HG03196 (cell line): ENCODE data around the gene ZSCAN2.
A peak's percentile ranks its signal among the peaks of the same experiment; 100 is the strongest.

Experiments used
- ATAC-seq: cut with Tn5 transposase; IDR thresholded peaks from one replicate; pipeline ENCODE4 v1.9.1; 2021; ENCODE audit not compliant: unreplicated experiment

The ZSCAN2 gene

DNA sequence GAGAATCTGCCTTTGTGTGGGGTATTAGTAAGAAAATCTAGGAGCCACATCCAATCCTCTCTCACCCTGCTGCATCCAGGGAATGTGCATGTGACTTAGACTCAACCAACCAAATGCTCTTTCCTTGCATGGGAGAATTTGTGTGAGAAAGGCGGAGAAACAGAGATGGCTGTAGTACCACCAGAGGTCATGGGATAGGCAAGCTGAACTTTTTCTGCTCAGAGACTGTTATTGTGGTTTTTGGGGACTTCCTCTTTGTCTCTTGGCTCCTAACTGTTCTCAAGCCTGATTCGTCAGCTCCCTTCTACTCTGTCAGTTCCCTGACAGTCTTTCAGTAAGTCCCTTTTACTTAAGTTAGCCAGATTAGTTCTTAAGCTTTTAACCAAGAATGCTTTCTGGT is 2.6 kb upstream of the ZSCAN2 start:
- peak; percentile 35 for ATAC-seq

DNA sequence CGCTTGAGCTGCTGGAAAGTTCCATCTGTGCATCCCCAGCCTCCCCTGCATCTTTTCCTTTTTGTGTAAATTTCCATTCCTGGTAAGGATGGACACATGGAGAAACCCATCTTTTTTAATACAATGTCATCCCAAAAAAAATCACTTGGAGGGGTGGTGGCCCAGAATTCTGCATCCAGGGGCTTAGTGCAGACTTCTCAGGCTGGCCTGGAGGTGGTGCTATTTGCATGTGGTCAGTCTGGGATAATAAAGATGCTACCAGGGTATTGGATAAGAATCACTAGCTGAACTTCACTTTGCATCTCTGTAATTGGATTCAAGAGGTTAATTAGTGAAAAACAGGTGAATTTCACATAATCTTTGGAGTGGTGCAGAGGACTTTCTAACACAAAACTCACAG is 1.8 kb upstream of the ZSCAN2 start:
- no peak for ATAC-seq

DNA sequence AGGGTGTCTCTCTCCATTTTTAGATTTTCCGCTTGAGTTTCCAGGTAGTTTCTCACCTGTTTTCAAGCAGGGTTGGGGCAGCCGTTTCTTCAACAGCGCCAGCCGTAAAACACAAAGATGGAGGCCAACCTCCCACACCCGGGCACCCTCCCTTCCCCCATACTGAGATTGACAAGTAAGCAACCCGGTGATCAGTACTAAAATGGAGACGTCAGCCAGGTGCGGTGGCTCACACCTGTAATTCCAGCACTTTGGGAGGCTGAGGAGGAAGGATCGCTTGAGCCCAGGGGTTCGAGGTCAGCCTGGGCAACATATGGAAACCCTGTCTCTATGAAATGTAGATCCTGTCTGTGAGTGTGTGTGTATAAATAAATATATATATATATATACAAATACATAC is 903 bp upstream of the ZSCAN2 start:
- ATAC-seq, result no peak

DNA sequence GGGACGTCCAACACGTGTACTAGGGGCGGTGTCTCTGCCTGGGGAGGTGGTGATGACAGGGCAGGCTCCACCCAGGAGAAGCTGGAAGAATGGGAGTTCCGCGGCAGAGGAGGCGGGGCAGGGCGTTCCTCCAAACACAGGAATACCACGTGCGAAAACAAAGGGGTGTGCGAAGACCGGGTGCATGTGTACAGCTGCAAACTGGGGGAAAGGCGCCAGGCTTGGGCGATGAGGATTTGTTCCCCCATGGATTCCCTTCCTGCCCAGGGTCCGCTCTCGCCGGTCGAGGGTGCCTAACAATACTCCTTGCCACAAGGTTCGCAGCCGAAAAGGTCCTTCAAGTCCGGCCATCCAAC is 500 bp upstream of the ZSCAN2 start:
- ATAC-seq, result peak; percentile 2

DNA sequence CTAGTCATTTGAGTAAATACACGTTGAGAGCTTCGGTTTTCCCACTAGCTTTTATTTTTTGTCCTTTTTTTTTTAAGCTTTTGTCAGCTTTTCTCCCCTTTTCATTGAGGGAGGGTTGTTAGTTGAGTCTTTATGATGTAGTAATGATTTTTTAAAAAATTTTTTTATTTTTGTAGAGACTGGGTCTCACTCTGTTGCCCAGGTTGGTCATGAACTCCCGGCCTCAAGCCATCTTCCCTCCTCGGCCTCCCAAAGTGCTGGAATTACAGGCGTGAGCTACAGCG is 688 bp downstream of the ZSCAN2 start:
- no peak for ATAC-seq

DNA sequence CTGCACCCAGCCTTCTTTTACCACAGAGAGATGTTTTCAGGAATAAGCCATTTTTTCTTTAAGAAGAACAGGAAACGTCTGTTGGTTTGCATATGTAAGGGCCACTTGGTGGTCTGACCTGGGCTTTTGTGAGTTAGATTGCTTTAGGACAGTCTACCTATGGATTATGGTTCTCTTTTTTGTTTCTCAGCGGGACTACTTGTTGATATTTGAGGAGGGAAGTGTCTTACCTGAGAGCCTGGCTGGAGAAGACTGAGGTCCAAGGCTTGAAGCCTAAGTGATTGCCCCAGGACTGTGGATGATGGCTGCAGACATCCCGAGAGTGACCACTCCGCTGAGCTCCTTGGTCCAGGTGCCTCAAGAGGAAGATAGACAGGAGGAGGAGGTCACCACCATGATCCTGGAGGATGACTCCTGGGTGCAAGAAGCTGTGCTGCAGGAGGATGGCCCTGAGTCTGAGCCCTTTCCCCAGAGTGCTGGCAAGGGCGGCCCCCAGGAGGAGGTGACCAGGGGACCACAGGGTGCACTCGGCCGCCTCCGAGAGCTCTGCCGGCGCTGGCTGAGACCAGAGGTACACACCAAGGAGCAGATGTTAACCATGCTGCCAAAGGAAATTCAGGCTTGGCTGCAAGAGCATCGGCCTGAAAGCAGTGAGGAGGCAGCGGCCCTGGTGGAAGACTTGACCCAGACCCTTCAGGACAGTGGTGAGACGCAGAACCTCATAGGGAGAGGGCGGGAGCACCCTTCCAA is 3.0 kb downstream of the ZSCAN2 start:
- no peak for ATAC-seq

DNA sequence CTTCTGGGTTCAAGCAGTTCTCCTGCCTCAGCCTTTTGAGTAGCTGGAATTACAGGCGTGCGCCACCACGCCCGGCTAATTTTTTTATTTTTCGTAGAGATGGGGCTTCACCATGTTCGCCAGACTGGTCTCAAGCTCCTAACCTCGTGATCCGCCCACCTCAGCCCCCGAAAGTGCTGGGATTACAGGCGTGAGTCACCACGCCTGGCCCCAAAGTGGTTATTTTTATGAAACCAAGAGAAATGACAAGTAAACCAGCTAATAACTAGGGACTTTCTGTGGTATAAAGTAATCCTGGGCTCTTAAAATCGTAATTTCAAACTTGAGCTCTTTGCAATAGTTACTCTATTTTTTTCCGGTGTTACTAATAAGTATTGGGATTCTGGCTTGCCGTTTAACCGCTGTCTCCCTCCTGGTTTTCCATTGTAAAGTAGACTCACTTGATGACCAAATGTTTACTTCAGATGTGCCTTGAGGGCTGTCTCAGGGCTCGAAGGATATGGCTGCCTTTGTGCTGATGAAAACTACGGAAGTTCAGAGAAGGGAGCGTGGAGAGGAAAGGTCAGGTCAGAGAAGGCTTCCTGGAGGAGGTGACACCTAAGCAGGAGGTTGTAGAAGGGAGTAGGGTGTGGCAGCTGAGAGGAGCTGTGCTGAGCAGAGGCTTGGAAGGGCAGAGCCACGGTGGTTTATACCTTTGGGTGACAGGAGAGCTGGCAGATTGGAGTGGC is 4.2 kb downstream of the ZSCAN2 start:
- no peak for ATAC-seq

DNA sequence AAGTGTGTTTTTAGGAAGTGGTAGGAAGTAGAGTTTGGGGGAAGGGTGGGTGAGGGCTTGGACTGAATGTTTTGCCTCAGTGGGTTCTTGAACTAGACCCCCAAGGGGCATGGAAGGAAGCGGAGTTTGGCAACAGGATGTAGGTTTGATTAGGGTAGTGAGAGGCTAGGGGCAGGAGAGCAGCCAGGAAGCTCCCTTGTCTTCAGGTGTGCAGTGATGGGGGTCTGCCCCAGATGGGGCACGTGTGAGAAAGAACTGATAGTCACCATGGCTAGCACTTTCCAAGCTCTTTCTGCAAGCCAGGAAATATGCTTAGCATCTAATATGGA is 4.7 kb downstream of the ZSCAN2 start:
- no peak for ATAC-seq

DNA sequence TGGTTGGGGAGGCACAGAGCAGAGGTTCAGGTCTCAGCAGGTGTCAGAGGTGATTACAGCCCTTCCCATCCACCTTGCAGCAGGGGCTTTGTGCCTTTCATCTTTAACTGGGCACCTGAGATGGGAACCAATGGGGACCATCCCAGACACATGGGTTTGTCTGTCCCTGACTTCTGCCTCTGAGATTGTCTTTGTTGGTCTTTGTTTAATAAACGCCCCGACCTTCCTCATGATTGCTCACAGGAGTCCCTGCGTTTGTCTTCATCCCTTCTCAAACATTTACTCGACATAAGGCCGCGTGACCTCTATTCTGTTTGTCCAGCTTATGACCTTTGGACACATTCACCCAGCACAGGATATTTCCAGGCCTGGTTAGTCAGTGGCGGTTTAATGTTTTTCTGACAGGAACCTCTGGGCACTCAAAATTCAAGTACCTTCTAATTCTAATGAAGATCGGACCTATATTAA is 5.9 kb downstream of the ZSCAN2 start:
- ATAC-seq, result no peak

DNA sequence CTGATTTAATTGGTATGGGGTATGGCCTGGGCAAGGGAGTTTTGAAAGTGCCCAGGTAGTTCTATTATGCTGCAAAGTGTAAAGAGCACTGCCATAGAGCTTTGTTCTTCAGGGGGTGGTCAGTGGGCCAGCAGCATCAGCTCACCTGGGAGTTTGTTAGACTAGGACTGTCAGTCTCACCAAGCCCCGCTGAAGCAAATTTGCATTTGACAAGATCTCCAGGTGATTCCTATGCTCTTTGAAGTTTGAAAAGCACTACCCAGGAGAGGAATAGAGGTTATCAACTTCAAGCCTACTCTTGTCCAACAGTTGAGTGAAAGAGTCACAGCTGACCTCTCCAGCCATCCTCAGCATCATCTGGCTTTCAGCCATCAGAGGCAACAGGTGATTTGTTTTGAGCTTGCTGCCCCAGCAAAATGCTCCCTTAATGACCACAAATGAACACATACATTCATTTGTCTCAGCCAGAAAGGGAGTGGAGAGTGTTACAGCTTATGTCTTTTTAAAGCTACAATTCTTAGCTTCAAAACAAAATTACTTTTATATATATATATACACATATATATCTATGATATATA is 8.0 kb downstream of the ZSCAN2 start:
- ATAC-seq, result no peak

DNA sequence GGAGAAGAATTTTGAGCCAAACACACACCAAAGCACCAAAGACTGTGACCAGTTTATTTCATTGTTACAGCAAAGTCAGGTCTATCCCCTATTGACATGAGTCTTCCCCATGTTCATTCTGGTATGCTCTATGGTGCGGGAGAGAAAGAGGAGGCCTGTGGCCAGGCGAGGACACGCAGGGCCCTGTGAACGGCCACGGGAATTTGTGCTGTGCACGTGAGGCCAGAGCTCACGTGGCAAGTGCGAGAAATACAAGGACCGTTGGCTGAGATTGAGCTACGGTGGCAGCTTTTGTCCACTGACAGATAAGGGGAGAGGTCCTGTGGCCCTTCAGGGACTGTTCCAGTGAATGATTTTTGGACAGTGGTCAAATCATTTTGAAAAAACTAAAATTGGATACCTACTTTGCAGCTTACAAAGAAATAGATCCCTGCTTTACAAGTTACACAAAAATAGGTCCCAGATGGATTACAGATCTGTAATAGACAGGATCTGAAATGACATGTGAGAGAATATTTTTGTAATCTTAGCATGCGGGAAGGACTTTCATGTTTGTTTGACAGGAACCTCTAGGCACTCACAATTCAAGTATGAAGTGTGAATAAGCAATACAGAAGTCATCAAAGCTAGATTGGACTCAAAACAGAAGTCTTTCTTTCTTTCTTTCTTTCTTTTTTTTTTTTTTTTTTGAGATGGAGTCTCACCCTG is 9.2 kb downstream of the ZSCAN2 start:
- ATAC-seq, result no peak

DNA sequence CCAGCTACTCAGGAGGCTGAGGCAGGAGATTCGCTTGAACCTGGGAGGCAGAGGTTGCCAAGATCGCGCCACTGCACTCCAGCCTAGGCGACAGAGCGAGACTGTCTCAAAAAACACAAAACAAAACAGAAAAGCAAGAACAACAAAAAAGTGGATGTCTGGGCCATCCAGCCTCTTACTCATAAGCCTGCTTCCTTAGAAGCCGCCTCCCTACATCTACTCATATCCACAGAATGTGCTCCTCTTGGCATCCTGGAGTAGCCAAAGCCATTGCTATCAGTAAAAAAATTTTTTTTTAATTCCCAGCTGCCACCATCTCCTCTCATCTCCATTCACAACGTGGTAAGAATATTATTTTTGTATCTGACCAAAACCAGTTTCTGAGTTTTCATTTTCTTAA is 10.8 kb downstream of the ZSCAN2 start:
- ATAC-seq, result no peak

DNA sequence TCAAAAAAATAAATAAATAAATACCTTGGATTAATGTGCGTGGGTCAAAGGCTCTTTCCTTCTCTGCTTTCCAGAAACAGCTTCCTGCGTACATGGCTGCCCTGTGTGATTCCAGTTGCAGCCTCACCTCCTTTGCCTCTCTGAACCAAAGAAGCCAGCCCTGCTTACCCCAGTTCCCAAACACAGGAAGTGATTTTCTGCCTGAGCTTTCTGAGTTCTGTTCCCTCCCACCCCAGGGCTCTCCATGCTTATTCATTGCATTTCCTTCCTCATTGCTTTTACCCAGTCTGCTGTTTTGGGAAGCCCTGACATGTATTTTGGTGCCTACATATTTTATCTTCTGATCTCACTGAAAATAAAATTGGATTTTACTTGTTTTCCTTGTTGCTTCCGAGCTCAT is 15.4 kb downstream of the ZSCAN2 start:
- ATAC-seq, result no peak

DNA sequence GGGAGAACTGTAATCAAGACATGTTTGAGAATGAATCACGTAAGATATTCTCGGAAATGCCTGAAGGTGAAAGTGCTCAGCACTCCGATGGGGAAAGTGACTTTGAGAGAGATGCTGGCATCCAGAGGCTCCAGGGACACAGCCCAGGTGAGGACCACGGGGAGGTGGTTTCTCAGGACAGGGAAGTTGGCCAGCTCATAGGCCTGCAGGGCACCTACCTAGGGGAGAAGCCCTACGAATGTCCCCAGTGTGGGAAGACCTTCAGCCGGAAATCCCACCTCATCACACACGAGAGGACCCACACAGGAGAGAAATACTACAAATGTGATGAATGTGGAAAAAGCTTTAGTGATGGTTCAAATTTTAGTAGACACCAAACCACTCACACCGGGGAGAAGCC is 19.8 kb downstream of the ZSCAN2 start:
- ATAC-seq, result no peak

DNA sequence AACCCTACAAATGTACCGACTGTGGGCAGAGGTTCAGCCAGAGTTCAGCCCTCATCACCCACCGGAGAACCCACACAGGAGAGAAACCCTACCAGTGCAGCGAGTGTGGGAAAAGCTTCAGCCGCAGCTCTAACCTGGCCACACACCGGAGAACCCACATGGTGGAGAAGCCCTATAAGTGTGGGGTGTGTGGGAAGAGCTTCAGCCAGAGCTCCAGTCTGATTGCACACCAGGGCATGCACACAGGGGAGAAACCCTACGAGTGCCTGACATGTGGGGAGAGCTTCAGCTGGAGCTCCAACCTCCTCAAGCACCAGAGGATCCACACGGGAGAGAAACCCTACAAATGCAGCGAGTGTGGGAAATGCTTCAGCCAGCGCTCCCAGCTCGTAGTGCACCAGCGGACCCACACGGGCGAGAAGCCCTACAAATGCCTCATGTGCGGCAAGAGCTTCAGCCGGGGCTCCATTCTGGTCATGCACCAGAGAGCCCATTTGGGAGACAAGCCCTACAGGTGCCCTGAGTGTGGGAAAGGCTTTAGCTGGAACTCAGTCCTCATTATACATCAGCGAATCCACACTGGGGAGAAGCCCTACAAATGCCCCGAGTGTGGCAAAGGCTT is 20.7 kb downstream of the ZSCAN2 start:
- no peak for ATAC-seq

DNA sequence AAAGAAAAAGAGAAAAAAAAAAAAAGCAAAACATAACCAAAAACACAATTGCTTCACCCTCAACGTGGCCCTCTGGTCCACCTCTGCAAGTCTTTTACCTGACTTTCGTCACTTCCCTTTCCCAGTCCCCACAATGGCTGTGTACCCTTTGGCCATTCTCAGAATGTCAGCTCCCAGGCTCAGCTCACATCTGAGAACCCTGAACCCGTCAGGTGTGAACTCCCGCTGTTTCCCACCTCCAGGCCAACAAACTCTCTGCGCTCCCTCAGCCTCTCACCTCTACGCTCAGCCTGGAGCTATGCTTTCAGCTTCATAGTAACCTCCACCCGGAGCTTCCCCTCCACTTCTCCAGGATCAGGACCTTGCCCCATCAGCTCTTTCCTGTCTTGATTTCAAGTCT is 23.6 kb downstream of the ZSCAN2 start:
- no peak for ATAC-seq

DNA sequence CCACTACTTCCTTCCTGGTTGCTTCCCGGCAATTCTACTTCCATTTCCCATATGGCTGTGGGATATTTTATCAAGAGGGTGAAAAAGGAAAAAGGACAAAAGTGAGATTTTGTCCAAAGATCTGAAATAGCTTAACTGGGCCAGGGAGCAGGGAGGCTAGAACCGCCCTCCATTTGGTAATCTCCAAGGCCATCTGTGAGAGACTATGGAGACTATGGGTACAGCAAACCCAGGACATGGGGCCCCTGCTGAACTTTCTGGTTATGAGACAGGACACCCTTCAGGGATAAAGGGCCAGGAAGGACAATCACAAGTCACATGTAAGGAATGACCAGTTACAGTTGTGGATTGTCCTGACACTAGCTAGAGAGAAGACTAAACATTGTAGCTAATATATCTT is 24.3 kb downstream of the ZSCAN2 start:
- no peak for ATAC-seq

DNA sequence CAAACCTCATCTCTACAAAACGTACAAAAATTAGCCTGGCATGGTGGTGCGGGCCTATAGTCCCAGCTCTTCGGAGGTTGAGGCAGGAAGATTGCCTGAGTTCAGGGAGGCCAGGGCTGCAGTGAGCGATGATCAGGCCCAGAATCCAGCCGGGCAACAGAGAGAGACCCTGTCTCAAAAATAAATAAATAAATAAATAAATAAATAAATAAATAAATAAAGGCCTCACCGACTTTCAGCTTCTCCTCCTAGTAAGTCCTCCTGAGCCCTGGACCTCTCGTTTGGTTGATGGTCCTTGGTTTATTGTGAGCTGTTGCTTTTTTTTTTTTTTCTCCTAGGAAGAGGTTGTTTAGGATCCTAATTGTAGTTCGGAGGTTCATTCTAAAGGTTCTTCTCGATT is 28.2 kb downstream of the ZSCAN2 start:
- no peak for ATAC-seq

DNA sequence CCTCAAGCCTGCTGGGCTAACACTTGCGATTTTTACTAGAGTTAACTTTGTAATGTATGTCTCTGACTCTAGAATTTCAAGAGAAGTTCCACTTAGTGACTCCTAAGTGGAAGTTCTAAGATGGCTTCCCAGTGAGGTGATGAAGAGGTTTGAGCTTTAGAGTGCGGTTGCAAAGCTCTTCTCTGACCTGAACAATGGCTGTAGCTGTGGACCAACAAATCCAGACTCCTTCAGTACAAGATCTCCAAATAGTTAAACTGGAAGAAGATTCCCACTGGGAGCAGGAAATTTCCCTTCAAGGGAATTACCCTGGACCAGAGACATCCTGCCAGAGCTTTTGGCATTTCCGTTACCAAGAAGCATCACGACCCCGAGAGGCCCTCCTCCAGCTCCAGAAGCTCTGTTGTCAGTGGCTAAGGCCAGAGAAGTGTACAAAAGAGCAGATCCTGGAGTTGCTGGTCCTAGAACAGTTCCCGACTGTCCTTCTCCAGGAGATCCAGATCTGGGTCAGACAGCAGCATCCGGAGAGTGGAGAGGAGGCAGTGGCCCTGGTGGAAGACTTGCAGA is 31.0 kb downstream of the ZSCAN2 start:
- no peak for ATAC-seq

DNA sequence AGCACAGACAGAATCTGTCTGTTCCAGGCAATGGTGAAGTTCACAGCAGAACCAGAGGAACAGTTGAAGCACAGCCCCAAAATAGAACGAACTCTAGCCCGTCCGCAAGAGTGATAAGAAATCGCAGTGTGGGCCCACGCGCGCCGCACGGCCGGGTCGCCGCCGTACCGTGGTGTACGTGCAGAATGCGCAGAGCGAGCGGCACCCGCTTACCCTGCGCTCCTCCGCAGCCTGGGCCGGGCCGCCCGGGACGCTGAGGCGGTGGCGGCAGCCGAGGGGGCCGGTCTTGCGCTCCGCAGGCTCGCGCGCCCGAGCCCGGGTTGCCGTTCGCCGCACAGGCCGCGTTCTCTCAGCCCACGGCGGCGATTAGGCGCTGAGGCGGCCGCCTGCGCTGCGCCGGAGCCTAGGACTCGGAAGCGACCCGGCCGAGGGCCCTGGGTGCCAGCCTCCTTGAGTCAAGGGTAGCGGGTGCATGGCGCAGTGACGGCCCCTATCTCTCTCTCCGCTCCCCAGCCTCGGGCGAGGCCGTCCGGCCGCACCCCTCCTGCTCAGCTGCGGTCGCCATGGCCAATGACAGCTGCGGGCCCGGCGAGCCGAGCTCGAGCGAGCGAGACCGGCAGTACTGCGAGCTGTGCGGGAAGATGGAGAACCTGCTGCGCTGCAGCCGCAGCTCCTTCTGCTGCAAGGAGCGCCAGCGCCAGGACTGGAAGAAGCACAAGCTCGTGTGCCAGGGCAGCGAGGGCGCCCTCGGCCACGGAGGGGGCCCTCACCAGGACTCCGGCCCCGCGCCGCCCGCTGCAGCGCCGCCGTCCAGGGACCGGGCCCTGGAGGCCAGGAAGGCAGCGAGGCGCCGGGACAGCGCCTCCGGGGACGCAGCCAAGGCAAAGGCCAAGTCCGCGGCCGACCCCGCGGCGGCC is 32.8 kb downstream of the ZSCAN2 start:
- peak; percentile 38 for ATAC-seq
